ENCODE data around the gene PEBP1.
A peak's percentile ranks its signal among the peaks of the same experiment; 100 is the strongest.
"Not testable (repeated sequence)": the region's sequence is repeated elsewhere in the genome, so short reads cannot be mapped to it uniquely, and the experiment has no call there.

The PEBP1 gene

GRCh38 chr12:118135788-118136558, at the start of gene PEBP1:
PEBP1 (plus strand) TSS chr12:118136124; CDS start chr12:118136210, 86 bp downstream.
- DNase-seq, result peak; percentile 84

- no peak for DNase-seq
Measured at GRCh38 chr12:118089782-118090181, 46.1 kb upstream of the PEBP1 start.

- DNase-seq, result no peak
Measured at GRCh38 chr12:118094039-118094438, 41.9 kb upstream of the PEBP1 start.

GRCh38 chr12:118098401-118098800, 37.5 kb upstream of the PEBP1 start:
- DNase-seq, result no peak

GRCh38 chr12:118098911-118099671, 36.8 kb upstream of the PEBP1 start:
- no peak for DNase-seq

GRCh38 chr12:118101051-118101450, 34.9 kb upstream of the PEBP1 start:
- DNase-seq, result no peak

- no peak for DNase-seq
Measured at GRCh38 chr12:118102070-118102469, 33.9 kb upstream of the PEBP1 start.

- DNase-seq, result no peak
Measured at GRCh38 chr12:118102609-118103008, 33.3 kb upstream of the PEBP1 start.

- DNase-seq, result no peak
Measured at GRCh38 chr12:118103201-118103600, 32.7 kb upstream of the PEBP1 start.

GRCh38 chr12:118103601-118104382, 32.1 kb upstream of the PEBP1 start, which contains the start of gene VSIG10:
VSIG10 (minus strand) TSS chr12:118104011; CDS start chr12:118103671, 340 bp downstream.
- no peak for DNase-seq

- DNase-seq, result no peak
Measured at GRCh38 chr12:118107011-118107410, 28.9 kb upstream of the PEBP1 start.

- no peak for DNase-seq
Measured at GRCh38 chr12:118107694-118108093, 28.2 kb upstream of the PEBP1 start.

- no peak for DNase-seq
Measured at GRCh38 chr12:118109088-118109487, 26.8 kb upstream of the PEBP1 start.

- DNase-seq, result no peak
Measured at GRCh38 chr12:118119449-118119879, 16.5 kb upstream of the PEBP1 start.

- no peak for DNase-seq
Measured at GRCh38 chr12:118120579-118121363, 15.2 kb upstream of the PEBP1 start.

GRCh38 chr12:118122264-118122663, 13.7 kb upstream of the PEBP1 start:
- DNase-seq, result no peak

- no peak for DNase-seq
Measured at GRCh38 chr12:118124333-118124874, 11.5 kb upstream of the PEBP1 start.

- DNase-seq, result no peak
Measured at GRCh38 chr12:118125743-118126118, 10.2 kb upstream of the PEBP1 start.

- DNase-seq, result no peak
Measured at GRCh38 chr12:118126119-118126757, 9.7 kb upstream of the PEBP1 start.

GRCh38 chr12:118127867-118128266, 8.1 kb upstream of the PEBP1 start:
- DNase-seq, result no peak

GRCh38 chr12:118129436-118129835, 6.5 kb upstream of the PEBP1 start:
- not testable (repeated sequence) for DNase-seq

Measured in GOT3 (cell line).